Fibroblast of villous mesenchyme (primary cell): ENCODE data around the gene CS. TPM values are rescaled to one million over a fixed set of nuclear protein-coding genes. Genes with fewer than 3 reads are reported as not detected.

Experiments used
- DNase-seq: peaks from one replicate; pipeline ENCODE4 v3.0.0-alpha.2; 2010; ENCODE audit warnings: low read depth
- H3K4me3 ChIP-seq: 2 replicates; pipeline ENCODE4 v1.5.1; 2011; ENCODE audit warnings: low read depth, mild to moderate bottlenecking, low read length
- total RNA-seq: library from RNA; depleted of rRNA; stranded (reverse); fragments of >200 nt; gene quantifications from 2 replicates; pipeline ENCODE4 v1.2.3, GENCODE V29; 2012
- TF ChIP-seq, protein P1 (sequence below): IDR thresholded peaks from 2 replicates; pipeline ENCODE4 v1.5.1; 2012; ENCODE audit warnings: low read depth, mild to moderate bottlenecking, low read length; ENCODE audit not compliant: insufficient read depth

The CS gene
- total RNA-seq, 1 donor = 153 TPM

GRCh38 chr12:56304872-56305590 lies 4.9 kb upstream of the CS start:
- no peak for DNase-seq
- TF ChIP-seq, protein P1, sequence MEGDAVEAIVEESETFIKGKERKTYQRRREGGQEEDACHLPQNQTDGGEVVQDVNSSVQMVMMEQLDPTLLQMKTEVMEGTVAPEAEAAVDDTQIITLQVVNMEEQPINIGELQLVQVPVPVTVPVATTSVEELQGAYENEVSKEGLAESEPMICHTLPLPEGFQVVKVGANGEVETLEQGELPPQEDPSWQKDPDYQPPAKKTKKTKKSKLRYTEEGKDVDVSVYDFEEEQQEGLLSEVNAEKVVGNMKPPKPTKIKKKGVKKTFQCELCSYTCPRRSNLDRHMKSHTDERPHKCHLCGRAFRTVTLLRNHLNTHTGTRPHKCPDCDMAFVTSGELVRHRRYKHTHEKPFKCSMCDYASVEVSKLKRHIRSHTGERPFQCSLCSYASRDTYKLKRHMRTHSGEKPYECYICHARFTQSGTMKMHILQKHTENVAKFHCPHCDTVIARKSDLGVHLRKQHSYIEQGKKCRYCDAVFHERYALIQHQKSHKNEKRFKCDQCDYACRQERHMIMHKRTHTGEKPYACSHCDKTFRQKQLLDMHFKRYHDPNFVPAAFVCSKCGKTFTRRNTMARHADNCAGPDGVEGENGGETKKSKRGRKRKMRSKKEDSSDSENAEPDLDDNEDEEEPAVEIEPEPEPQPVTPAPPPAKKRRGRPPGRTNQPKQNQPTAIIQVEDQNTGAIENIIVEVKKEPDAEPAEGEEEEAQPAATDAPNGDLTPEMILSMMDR = no peak
- no peak overlapping the region for H3K4me3 ChIP-seq

- TF ChIP-seq, protein P1 = no peak
- H3K4me3 ChIP-seq = no peak overlapping the region
- DNase-seq = no peak
Measured at GRCh38 chr12:56304276-56304675, 4.1 kb upstream of the CS start.

DNA sequence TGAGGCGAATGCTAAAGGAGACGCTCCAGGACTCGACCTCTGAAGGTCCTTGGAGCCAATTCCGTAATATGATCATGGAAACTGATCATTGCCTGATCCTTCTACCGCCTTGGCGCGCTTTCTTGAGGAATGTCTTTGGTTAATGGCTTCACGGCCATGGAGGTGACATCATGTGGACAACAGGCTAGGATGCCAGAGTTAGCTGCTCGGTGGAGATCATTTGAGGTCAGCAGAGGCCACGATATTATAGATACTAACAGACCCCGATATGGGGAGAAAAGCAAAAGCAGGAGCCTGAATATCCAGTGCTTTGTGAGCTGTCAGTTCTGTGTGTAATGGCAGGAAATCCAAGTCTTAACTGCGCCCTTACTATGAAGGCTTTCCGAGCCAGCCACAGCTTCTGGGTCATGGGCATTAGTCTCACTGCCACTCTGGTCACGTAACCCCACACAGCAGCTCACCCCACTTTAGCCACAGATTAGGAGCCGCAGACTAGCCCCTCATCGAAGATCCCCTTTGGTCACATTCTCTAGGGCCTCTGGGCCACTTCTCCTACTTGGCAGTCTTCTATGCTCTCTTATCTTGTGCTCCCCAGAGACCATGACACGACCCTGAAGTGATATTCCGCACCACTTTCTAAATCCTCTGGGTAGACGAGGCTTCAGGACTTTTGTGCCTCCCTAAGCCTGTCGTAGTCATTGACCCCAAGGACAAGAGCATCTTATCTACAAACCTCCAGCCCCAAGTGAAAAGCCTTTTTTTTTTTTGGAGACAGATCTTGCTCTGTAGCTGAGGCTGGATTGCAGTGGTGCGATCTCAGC lies 724 bp upstream of the CS start:
- no peak for DNase-seq
- peak overlapping the region; percentile 87 for H3K4me3 ChIP-seq
- TF ChIP-seq, protein P1 = no peak

DNA sequence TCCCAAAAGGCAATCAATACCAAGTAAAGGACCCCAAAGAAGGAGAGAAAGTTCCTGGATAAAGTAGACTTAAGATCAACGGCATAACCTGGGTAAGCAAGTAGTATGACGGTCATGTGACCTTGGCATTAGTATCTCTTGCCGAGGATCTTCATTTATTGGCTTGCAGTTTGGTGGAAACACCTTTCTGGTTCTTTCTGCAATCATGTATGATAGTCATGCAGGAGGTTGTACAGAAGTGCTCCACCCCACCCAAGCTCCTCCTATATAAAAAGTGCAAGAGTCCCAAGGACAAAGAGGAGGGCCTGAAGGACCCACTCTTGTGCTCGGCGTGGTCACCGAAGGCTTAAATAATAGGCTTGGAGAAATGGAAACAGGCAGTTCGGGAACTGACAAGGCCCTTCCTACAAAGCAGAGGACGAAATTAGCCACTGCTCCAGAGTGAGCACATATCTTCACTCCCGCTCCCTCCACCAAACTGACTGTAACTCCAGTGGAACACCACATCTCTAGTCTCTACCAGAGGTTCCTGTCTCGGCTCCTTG lies 750 bp downstream of the CS start:
- DNase-seq = peak; percentile 5

DNA sequence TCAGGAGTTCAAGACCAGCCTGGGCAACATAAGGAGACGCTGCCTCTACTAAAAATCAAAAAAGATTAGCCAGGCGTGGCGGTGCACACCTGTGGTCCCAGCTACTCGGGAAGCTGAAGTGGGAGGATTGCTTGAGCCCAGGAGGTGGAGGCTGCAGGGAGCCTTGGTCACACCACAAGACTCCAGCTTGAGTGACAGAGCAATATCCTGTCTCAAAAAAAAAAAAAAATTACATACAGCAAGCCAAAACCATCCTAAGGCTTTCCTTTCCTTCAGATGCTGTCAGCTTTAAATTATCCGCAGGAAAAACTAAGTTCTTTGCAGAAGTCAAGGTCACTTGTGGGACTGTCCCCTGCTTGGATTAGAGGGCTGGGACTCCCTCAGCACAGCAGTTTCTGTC lies 1.3 kb downstream of the CS start:
- H3K4me3 ChIP-seq = peak overlapping the region; percentile 87
- TF ChIP-seq, protein P1 = no peak

More for the DNA sequence above, 750 bp downstream of the CS start:
- peak overlapping the region; percentile 87 for H3K4me3 ChIP-seq
- TF ChIP-seq, protein P1 = no peak

GRCh38 chr12:56297400-56297799 lies 2.7 kb downstream of the CS start:
- TF ChIP-seq, protein P1 = no peak
- no peak overlapping the region for H3K4me3 ChIP-seq
- no peak for DNase-seq

More for the DNA sequence above, 1.3 kb downstream of the CS start:
- DNase-seq = no peak
